CD4-positive, alpha-beta memory T cell (primary cell): ENCODE data around the gene SVOPL. TPM values are rescaled to one million over a fixed set of nuclear protein-coding genes. Genes with fewer than 3 reads are reported as not detected.

Source experiments
- CTCF ChIA-PET: fragments of 350-600 bp; sonication (Branson Sonifier 250); formaldehyde crosslinking; loops from one replicate; lab custom pipeline; 2021; ENCODE audit warnings: inconsistent platforms; ENCODE audit not compliant: partially characterized antibody; lab: Charles Lee
- POLR2A ChIA-PET: fragments of 350-600 bp; sonication (Branson Sonifier 250); formaldehyde crosslinking; loops from one replicate; lab custom pipeline; 2021; ENCODE audit not compliant: partially characterized antibody; lab: Charles Lee
- DNase-seq, 5 donors: peaks; one replicate each; pipeline versions ENCODE4 v3.0.0 to v3.0.0-alpha.2; 2020 to 2022; ENCODE audit warnings: mixed read lengths in 1 of 5
- H3K27ac ChIP-seq: one replicate; pipeline ENCODE4 v1.7.0; 2013; ENCODE audit warnings: low read depth, low read length
- H3K27me3 ChIP-seq: 2 replicates; pipeline ENCODE4 v1.7.0; 2013; ENCODE audit warnings: mild to moderate bottlenecking, low read length, moderate library complexity; ENCODE audit not compliant: insufficient read depth
- H3K36me3 ChIP-seq: 2 replicates; pipeline ENCODE4 v1.7.0; 2013; ENCODE audit warnings: mild to moderate bottlenecking, low read length, moderate library complexity; ENCODE audit not compliant: insufficient read depth
- H3K4me1 ChIP-seq: 2 replicates; pipeline ENCODE4 v1.7.0; 2013; ENCODE audit warnings: mild to moderate bottlenecking, low read length, moderate library complexity; ENCODE audit not compliant: insufficient read depth
- H3K4me3 ChIP-seq, 2 donors: one replicate each; pipeline ENCODE4 v1.7.0; 2013; ENCODE audit warnings: low read length in 2 of 2, mild to moderate bottlenecking in 1 of 2
- H3K9me3 ChIP-seq, 2 donors: one replicate each; pipeline ENCODE4 v1.7.0; 2013; ENCODE audit warnings: low read length in 2 of 2, control low read depth in 1 of 2; ENCODE audit not compliant: control insufficient read depth in 1 of 2
- H3K27ac Mint-ChIP-seq, 7 donors: one replicate each; pipeline ENCODE4 v1.8.0; 2020 to 2021; ENCODE audit warnings: mixed read lengths in 7 of 7, mild to moderate bottlenecking in 6 of 7, inconsistent platforms in 3 of 7, moderate library complexity in 3 of 7
- H3K27me3 Mint-ChIP-seq, 2 donors: one replicate each; pipeline ENCODE4 v1.8.0; 2020 to 2021; ENCODE audit warnings: mixed read lengths in 2 of 2
- H3K36me3 Mint-ChIP-seq, 2 donors: one replicate each; pipeline ENCODE4 v1.8.0; 2020 to 2021; ENCODE audit warnings: mixed read lengths in 2 of 2, inconsistent platforms in 1 of 2, mild to moderate bottlenecking in 1 of 2
- H3K4me1 Mint-ChIP-seq, 4 donors: one replicate each; pipeline ENCODE4 v1.8.0; 2020 to 2021; ENCODE audit warnings: mixed read lengths in 4 of 4, mild to moderate bottlenecking in 1 of 4
- H3K4me3 Mint-ChIP-seq, 8 donors: one replicate each; pipeline ENCODE4 v1.8.0; 2020 to 2021; ENCODE audit warnings: mixed read lengths in 8 of 8, mild to moderate bottlenecking in 7 of 8, moderate library complexity in 6 of 8, inconsistent platforms in 3 of 8
- H3K9me3 Mint-ChIP-seq, 8 donors: one replicate each; pipeline ENCODE4 v1.8.0; 2020 to 2021; ENCODE audit warnings: mixed read lengths in 8 of 8, mild to moderate bottlenecking in 5 of 8, inconsistent platforms in 3 of 8, moderate library complexity in 1 of 8
- intact Hi-C: fragments of 100-400 bp; cut with micrococcal nuclease; formaldehyde crosslinking; loops from one replicate; pipeline ENCODE4 v1.15.1; 2023
- polyA plus RNA-seq, 2 donors: library from polyadenylated mRNA; unstranded; fragments of 300-500 nt; fragmentation: Illumina TruSeq; gene quantifications; one replicate each; pipeline ENCODE4 v1.2.3, GENCODE V29; 2021
- total RNA-seq, 2 experiments: library from RNA; stranded (reverse); gene quantifications; one replicate each; pipeline ENCODE4 v1.2.3, GENCODE V29; 2021

Gene SVOPL
- total and polyA plus RNA-seq, 4 experiments from 2014 or later = not detected

GRCh38 chr7:138579136-138579535, 122.0 kb downstream of the SVOPL start:
- no peak overlapping the region for H3K27ac Mint-ChIP-seq
- peaks cover 5% of the 10 kb centered on the region for H3K36me3 ChIP-seq

GRCh38 chr7:138575897-138576428, 125.2 kb downstream of the SVOPL start:
- no peak overlapping the region for H3K4me3 Mint-ChIP-seq
- Histone ChIP-seq H3K4me1 (no peaks in the 10 kb centered on the region), H3K4me3 (no peak overlapping the region), H3K9me3 (no peaks in the 10 kb centered on the region), H3K27ac (no peak overlapping the region), H3K27me3 (no peaks in the 10 kb centered on the region), H3K36me3 (peaks cover 12% of the 10 kb centered on the region)
- peak overlapping the region in 2 of 7 donors; percentile 6 to 40 for H3K27ac Mint-ChIP-seq
- no peak for DNase-seq
- intact Hi-C loops = loop anchor here (10.0 kb wide), 1 partner anchor 111 kb away; the partner anchor contains the start of gene TRIM24
- no peaks in the 10 kb centered on the region for H3K9me3 Mint-ChIP-seq
- H3K27me3 Mint-ChIP-seq = no peaks in the 10 kb centered on the region
- POLR2A ChIA-PET = no interaction called here
- CTCF ChIA-PET = no interaction called here
- peaks cover 0 to 6% (median 3%) of the 10 kb centered on the region in 4 donors for H3K4me1 Mint-ChIP-seq
- H3K36me3 Mint-ChIP-seq = peaks cover 74 to 75% of the 10 kb centered on the region in 2 donors

More at GRCh38 chr7:138579136-138579535, 122.0 kb downstream of the SVOPL start:
- CTCF ChIA-PET = no interaction called here
- intact Hi-C loops = loop anchor here (10.0 kb wide), 1 partner anchor 114 kb away; the partner anchor contains the start of gene TRIM24
- Histone ChIP-seq H3K9me3 (no peaks in the 10 kb centered on the region), H3K27ac (no peak overlapping the region), H3K4me1 (no peaks in the 10 kb centered on the region), H3K27me3 (no peaks in the 10 kb centered on the region), H3K4me3 (no peak overlapping the region)
- Mint-ChIP-seq H3K27me3 (no peaks in the 10 kb centered on the region), H3K9me3 (no peaks in the 10 kb centered on the region), H3K4me1 (peaks cover 0 to 6% (median 2%) of the 10 kb centered on the region in 4 donors), H3K4me3 (no peak overlapping the region), H3K36me3 (peaks cover 78 to 79% of the 10 kb centered on the region in 2 donors)
- no peak for DNase-seq
- POLR2A ChIA-PET = no interaction called here

GRCh38 chr7:138573741-138574140, 127.4 kb downstream of the SVOPL start:
- peaks cover 73 to 75% of the 10 kb centered on the region in 2 donors for H3K36me3 Mint-ChIP-seq
- CTCF ChIA-PET = no interaction called here

GRCh38 chr7:138570715-138571114, 130.4 kb downstream of the SVOPL start:
- peak overlapping the region in 1 of 7 donors; percentile 28 for H3K27ac Mint-ChIP-seq
- H3K4me3 Mint-ChIP-seq = no peak overlapping the region
- peaks cover under 1 to 11% (median 7%) of the 10 kb centered on the region in 8 donors for H3K9me3 Mint-ChIP-seq
- ChIA-PET CTCF (interaction anchor here (1.1 kb wide), 1 partner anchor 168 kb away, joined by 3 read pairs; no protein-coding TSS in a partner anchor), POLR2A (no interaction called here)
- no peaks in the 10 kb centered on the region for H3K27me3 ChIP-seq
- H3K4me1 ChIP-seq = no peaks in the 10 kb centered on the region
- H3K36me3 ChIP-seq = peaks cover 20% of the 10 kb centered on the region
- intact Hi-C loops = loop anchor here (10.0 kb wide), 1 partner anchor 106 kb away; the partner anchor contains the start of gene TRIM24
- H3K4me3 ChIP-seq = no peak overlapping the region
- H3K9me3 ChIP-seq = no peaks in the 10 kb centered on the region
- no peaks in the 10 kb centered on the region for H3K27me3 Mint-ChIP-seq
- no peak overlapping the region for H3K27ac ChIP-seq
- DNase-seq = no peak
- H3K4me1 Mint-ChIP-seq = peaks cover 0 to 5% (median 2%) of the 10 kb centered on the region in 4 donors
- peaks cover 71 to 74% of the 10 kb centered on the region in 2 donors for H3K36me3 Mint-ChIP-seq

More at GRCh38 chr7:138573741-138574140, 127.4 kb downstream of the SVOPL start:
- Histone ChIP-seq H3K4me1 (no peaks in the 10 kb centered on the region), H3K9me3 (no peaks in the 10 kb centered on the region), H3K36me3 (peaks cover 14% of the 10 kb centered on the region), H3K27ac (no peak overlapping the region), H3K4me3 (no peak overlapping the region), H3K27me3 (no peaks in the 10 kb centered on the region)
- Mint-ChIP-seq H3K27ac (no peak overlapping the region), H3K4me3 (no peak overlapping the region), H3K4me1 (peaks cover 0 to 6% (median 3%) of the 10 kb centered on the region in 4 donors), H3K9me3 (no peaks in the 10 kb centered on the region), H3K27me3 (no peaks in the 10 kb centered on the region)
- intact Hi-C loops = loop anchor here (10.0 kb wide), 1 partner anchor 109 kb away; the partner anchor contains the start of gene TRIM24
- POLR2A ChIA-PET = no interaction called here
- DNase-seq = no peak

- Mint-ChIP-seq H3K4me3 (no peak overlapping the region), H3K4me1 (peaks cover 0 to 1% (median 0%) of the 10 kb centered on the region in 4 donors), H3K9me3 (peaks cover 6 to 24% (median 20%) of the 10 kb centered on the region in 8 donors), H3K27ac (no peak overlapping the region), H3K27me3 (no peaks in the 10 kb centered on the region), H3K36me3 (peaks cover 76 to 80% of the 10 kb centered on the region in 2 donors)
- no peak for DNase-seq
- Histone ChIP-seq H3K36me3 (peaks cover 22% of the 10 kb centered on the region), H3K27ac (no peak overlapping the region), H3K9me3 (peaks cover 3 to 12% of the 10 kb centered on the region in 2 donors), H3K4me3 (no peak overlapping the region), H3K27me3 (no peaks in the 10 kb centered on the region), H3K4me1 (no peaks in the 10 kb centered on the region)
- ChIA-PET CTCF (no interaction called here), POLR2A (no interaction called here)
- intact Hi-C loops = no loop called here
Measured at GRCh38 chr7:138569418-138569817, 131.7 kb downstream of the SVOPL start.

- no peak for DNase-seq
- Mint-ChIP-seq H3K9me3 (peaks cover 6 to 32% (median 28%) of the 10 kb centered on the region in 8 donors), H3K36me3 (peaks cover 76 to 80% of the 10 kb centered on the region in 2 donors), H3K27ac (no peak overlapping the region), H3K4me3 (no peak overlapping the region), H3K4me1 (peaks cover 0 to 1% (median 0%) of the 10 kb centered on the region in 4 donors), H3K27me3 (no peaks in the 10 kb centered on the region)
- POLR2A ChIA-PET = no interaction called here
- Histone ChIP-seq H3K4me3 (no peak overlapping the region), H3K27me3 (no peaks in the 10 kb centered on the region), H3K9me3 (peaks cover 4 to 13% of the 10 kb centered on the region in 2 donors), H3K36me3 (peaks cover 22% of the 10 kb centered on the region), H3K4me1 (no peaks in the 10 kb centered on the region), H3K27ac (no peak overlapping the region)
- intact Hi-C loops = no loop called here
- CTCF ChIA-PET = no interaction called here
Measured at GRCh38 chr7:138568655-138569054, 132.5 kb downstream of the SVOPL start.

- Mint-ChIP-seq H3K36me3 (peaks cover 87 to 91% of the 10 kb centered on the region in 2 donors), H3K27ac (no peak overlapping the region)
Measured at GRCh38 chr7:138565451-138566114, 135.6 kb downstream of the SVOPL start.

More at GRCh38 chr7:138565451-138566114, 135.6 kb downstream of the SVOPL start:
- Histone ChIP-seq H3K4me3 (no peak overlapping the region), H3K9me3 (peaks cover 4 to 13% of the 10 kb centered on the region in 2 donors), H3K4me1 (no peaks in the 10 kb centered on the region), H3K27ac (no peak overlapping the region), H3K36me3 (peaks cover 36% of the 10 kb centered on the region), H3K27me3 (no peaks in the 10 kb centered on the region)
- H3K4me1 Mint-ChIP-seq = no peaks in the 10 kb centered on the region
- peaks cover 9 to 55% (median 44%) of the 10 kb centered on the region in 8 donors for H3K9me3 Mint-ChIP-seq
- H3K4me3 Mint-ChIP-seq = peak overlapping the region in 1 of 8 donors; percentile 26
- intact Hi-C loops = no loop called here
- CTCF ChIA-PET = no interaction called here
- H3K27me3 Mint-ChIP-seq = no peaks in the 10 kb centered on the region
- DNase-seq = no peak
- POLR2A ChIA-PET = no interaction called here
